Sciatic nerve (tissue), 2 donors: ENCODE data around the gene CXXC5. TPM values are rescaled to one million over a fixed set of nuclear protein-coding genes. Genes with fewer than 3 reads are reported as not detected.
A peak's percentile ranks its signal among the peaks of the same experiment; 100 is the strongest.
"Not testable (repeated sequence)": the region's sequence is repeated elsewhere in the genome, so short reads cannot be mapped to it uniquely, and the experiment has no call there.

Experiments used
- ATAC-seq: fragments of 200-7000 bp; cut with Tn5 transposase; one replicate; pipeline ENCODE4 v1.9.1; 2020; ENCODE audit warnings: mild to moderate bottlenecking, moderate library complexity
- DNase-seq: peaks from one replicate; pipeline ENCODE4 v3.0.0-alpha.2; 2020; ENCODE audit warnings: low spot score
- intact Hi-C: fragments of 100-400 bp; cut with DNase I; formaldehyde crosslinking; loops from one replicate; pipeline ENCODE4 v1.14.2; 2022
- total RNA-seq: library from RNA; stranded (reverse); fragmentation: NEBNext Ultra II Directional; extraction: Animal tissue kit (Norgen Biotek cat#: 25700); gene quantifications from one replicate; pipeline ENCODE4 v1.2.1, GENCODE V29; 2021
- donor health status: DM: no; HTN: no; CAD: no.
- donor health status: DM: no; HTN: no; CAD: no.

The CXXC5 gene
- total RNA-seq, 1 donor from 2014 or later: 62.7 TPM

DNA sequence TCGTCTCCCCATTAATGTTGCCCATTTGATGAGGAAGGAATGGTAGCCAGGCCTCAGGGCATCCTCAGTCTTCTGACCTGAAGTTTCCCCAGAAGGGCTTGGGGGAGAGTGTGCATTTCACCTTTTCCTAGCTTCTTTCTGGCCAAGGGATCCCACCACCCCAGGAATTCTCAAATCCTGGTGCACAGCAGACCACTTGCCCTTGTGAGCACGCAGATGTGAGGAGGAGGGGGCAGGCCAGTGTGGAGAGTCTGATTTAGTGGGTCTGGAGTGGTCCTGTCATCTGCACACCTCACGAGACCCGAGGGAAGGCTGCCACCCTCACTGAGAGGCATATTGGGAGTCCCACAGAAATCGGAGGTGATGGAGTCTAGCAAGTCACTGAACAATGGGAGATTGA lies 64.3 kb downstream of the CXXC5 start:
- intact Hi-C loops: no loop called here
- ATAC-seq (no peak), DNase-seq (no peak)

DNA sequence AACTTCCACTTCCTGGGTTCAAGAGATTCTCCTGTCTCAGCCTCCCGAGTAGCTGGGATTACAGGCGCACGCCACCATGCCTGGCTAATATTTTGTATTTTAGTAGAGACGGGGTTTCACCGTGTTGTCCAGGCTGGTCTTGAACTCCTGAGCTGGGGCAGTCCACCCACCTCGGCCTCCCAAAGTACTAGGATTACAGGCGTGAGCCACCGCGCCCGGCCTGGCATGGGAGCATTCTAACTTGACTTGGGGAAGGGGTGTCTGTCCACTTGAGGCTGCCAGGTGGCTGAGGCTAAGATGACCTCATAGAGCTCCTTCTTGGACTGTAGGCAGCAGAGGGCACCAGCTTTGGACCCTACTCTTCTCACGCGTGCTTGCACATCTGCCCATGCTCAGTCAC lies 65.7 kb downstream of the CXXC5 start:
- intact Hi-C loops, DNase-seq, ATAC-seq: not testable (repeated sequence)

DNA sequence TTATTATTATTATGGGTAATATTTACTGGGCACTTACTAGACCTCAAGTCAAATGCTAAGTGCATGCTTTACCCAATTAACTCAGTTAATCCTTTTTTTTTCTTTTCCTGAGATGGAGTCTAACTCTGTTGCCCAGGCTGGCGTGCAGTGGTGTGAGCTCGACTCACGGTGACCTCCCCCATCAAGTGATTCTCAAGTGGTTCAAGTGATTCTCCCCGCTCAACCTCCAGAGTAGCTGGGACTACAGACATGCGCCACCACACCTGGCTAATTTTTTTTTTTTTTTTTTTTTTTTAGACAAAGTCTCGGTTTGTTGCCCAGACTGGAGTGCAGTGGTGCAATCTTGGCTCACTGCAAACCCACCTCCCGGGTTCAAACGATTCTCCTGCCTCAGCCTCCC lies 69.1 kb downstream of the CXXC5 start:
- intact Hi-C loops: no loop called here
- ATAC-seq (no peak), DNase-seq (no peak)

DNA sequence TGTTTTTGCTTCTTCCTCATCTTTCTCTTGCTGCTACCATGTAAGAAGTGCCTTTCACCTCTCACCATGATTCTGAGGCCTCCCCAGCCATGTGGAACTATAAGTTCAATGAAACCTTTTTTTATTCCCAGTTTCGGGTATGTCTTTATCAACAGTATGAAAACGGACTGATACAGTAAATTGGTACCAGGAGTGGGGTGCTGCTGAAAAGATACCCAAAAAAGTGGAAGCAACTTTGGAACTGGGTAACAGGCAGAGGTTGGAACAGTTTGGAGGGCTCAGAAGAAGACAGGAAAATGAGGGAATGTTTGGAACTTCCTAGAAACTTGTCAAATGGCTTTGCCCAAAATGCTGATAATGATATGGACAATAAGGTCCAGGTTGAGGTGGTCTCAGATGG lies 70.3 kb downstream of the CXXC5 start:
- ATAC-seq, intact Hi-C loops, DNase-seq: not testable (repeated sequence)

DNA sequence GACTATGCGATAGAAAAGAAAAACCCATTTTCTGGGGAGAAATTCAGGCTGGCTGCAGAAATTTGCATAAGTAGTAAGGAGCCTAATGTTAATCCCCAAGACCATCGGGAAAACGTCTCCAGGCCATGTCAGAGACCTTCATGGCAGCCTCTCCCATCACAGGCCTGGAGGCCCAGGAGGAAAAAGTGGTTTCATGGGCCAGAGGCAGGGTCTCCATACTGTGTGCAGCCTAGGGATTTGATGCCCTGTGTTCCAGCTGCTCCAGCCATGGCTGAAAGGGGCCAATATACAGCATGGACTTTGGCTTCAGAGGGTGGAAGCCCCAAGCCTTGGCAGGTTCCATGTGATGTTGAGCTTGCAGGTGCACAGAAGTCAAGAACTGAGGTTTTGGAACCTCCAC lies 71.8 kb downstream of the CXXC5 start:
- ATAC-seq, DNase-seq: not testable (repeated sequence)
- intact Hi-C loops: loop anchor here (5.0 kb wide), 1 partner anchor 697 kb away; no protein-coding TSS in a partner anchor

DNA sequence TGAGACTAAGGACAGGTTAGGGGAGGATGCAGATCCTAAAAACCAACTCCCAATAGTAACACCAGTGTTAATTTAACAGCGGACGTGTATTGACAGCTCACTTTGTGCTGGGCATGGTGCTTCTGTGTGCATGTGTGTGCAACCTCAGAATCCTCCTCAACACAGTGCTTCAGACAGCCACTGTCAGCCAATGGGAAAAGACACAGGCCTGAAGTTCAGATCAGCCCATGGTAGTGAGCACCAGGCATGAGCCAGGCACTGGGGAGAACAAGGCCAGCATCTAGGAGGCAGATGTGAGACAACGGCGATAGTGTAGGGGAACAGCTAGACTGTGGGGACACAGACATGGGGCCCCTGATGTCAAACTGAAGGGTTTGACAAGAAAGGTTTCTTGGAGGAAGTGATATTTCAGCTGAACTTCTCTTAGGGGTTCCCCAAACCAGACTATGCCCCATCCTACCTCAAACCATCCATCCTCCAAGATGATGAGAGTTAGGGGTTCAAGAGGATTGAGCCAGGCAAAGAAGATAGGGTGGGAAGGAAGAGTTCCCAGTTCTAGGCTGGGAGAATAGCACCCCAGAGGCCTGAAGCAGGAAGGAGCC lies 75.9 kb downstream of the CXXC5 start:
- intact Hi-C loops: loop anchor here (5.0 kb wide), 1 partner anchor 693 kb away; no protein-coding TSS in a partner anchor
- DNase-seq (no peak), ATAC-seq (no peak)

DNA sequence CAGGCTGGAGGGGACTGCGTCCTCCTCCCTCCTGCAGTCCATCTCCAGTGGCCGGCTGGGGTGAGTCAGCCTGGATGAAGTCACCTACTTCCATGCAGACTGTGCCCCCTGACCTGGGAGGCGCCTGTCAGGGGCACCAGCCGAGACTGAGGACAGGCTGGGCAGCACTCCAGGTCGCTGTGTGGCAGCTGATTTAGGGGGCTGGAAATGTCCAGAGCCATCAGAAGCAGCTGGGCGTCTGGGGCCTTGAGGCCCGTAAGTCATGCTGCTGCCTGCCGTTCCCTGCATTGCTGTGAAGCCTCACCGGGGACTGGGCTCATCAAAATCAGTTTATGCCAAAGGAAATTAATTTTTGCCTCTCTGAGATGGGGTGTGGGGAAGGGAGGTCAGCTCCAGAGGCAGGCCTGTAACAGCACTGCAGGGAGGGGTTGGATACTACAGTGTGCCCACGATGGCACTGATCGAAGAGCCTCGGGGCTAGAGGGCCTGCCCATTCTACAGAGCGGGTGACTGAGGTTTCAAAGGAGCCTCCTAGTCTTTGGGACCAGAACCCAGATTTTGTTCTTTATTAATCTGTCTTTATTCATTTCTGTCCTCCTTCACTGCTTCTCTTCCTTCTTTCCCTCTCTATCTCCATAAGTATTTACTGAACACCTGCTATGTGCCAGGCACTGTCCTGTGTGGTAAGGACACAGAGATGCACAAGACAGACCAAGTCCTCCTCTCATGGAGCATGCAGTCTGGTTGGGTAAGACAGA lies 77.1 kb downstream of the CXXC5 start:
- DNase-seq: no peak
- intact Hi-C loops: no loop called here
- ATAC-seq: peak; percentile 89

DNA sequence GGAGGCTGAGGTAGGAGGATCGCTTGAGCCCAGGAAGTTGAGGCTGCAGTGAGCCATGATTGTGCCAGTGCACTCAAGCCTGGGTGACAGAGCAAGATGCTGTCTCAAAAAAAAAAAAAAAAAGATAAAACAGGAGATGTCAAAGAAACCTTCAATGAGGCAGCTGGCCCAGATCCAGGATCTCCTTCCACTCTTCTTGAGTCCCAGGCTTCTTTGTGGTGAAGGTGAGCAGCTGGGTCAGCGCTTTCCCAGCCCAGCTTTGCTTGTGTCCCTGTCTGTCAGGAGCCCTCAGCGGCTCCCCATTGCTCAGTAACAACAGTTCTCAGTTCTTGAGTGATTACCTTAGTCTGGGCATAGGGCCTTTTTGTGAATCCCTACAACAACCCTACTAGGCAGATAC lies 78.1 kb downstream of the CXXC5 start:
- ATAC-seq: no peak
- intact Hi-C loops: no loop called here
- DNase-seq: no peak

DNA sequence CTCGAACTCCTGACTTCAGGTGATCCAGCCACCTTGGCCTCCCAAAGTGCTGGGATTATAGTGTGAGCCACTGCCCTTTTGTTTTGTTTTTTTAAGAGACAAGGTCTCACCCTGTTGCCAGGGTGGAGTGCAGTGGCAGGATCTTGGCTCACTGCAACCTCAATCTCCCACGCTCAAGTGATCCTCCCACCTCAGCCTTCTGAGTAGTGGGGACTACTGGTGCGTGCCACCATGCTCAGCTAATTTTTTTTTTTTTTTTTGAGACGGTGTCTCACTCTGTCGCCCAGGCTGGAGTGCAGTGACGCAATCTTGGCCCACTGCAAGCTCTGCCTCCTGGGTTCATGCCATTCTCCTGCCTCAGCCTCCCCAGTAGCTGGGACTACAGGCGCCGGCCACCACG lies 79.5 kb downstream of the CXXC5 start:
- ATAC-seq, intact Hi-C loops, DNase-seq: not testable (repeated sequence)

DNA sequence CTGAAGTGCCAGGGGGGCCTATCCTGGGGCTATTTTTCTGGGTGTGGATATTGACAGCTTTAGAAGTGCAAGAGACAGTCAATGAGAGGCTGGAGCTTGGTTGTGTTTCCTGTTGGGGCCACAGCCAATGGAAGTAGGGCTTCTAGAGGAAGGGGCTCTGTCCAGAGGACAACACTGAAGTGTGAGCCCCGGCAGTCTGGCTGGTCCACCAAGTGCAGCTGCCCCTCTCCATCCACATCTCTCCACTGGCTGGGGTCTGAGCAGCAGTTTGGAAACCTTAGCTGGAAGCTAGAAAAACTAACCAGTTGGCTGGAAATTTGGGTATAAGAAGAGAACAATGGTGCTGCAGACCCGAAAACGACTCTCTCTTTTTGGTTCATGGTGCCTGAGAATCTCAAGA lies 83.1 kb downstream of the CXXC5 start:
- no peak for DNase-seq
- intact Hi-C loops: no loop called here
- ATAC-seq: no peak

DNA sequence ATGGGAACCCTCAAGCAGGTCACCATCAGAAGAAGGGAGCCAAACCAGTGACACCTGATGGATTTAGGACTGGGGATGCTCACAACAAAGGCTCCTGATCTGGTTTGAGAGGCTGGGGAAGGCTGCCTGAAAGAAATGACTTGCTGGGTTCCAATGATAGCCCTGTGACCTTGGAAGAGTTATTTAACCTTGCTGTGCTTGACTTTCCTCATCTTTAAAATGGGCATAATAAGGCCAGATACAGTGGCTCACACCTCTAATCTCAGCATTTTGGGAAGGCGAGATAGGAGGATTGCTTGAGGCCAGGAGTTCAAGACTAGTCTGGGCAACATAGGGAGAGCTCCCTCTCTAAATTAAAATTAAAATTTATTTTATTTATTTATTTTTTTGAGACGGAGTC lies 83.9 kb downstream of the CXXC5 start:
- DNase-seq: no peak
- no peak for ATAC-seq
- intact Hi-C loops: no loop called here

DNA sequence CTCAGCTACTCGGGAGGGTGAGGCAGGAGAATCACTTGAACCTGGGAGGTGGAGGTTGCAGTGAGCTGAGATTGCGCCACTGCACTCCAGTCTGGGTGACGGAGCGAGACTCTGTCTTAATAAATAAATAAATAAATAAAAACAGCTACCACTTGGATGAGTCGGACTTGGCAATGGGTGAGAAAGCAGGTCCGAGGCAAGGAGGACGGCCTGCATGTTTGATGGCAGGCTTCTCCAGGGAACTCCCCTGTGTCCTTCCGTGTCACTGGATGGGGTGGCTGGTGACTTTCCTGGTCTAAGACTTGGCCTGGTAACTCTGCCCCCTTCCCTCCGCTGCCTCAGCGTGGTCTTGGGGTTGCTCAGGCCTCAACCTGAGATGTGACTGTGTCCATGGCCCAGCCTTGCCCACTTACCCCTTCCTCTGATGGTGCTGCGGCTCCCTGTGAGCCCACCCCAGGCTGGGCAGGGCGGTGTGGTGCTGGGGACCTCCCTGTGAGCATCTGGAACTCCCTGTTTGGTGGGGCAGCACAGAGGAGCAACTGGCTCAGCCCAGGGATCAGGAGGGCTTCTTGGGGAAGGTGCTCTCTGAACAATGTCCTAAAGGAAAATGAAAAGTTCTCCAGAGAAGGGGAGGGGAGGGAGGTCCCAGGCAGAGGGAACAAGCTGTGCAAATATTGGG lies 85.0 kb downstream of the CXXC5 start:
- intact Hi-C loops: no loop called here
- ATAC-seq (no peak), DNase-seq (no peak)

Other genes starting within 250 kb of the CXXC5 start
- gene SPATA24, start 244.3 kb upstream of the CXXC5 start, total RNA-seq: 4.0 TPM
- gene DNAJC18, start 208.8 kb upstream of the CXXC5 start, total RNA-seq: 29.6 TPM
- gene ECSCR, start 185.6 kb upstream of the CXXC5 start, total RNA-seq: 32.3 TPM
- gene SMIM33, start 177.3 kb upstream of the CXXC5 start, total RNA-seq: not detected
- gene STING1, start 165.6 kb upstream of the CXXC5 start, total RNA-seq: 94.5 TPM
- 104 TPM for gene UBE2D2, start 87.0 kb upstream of the CXXC5 start, total RNA-seq
- 0.53 TPM for gene PSD2, start 147.5 kb downstream of the CXXC5 start, total RNA-seq